Peyer's patch (tissue), 4 donors: ENCODE results near the gene EDARADD. TPM values are rescaled to one million over a fixed set of nuclear protein-coding genes. Genes with fewer than 3 reads are reported as not detected.

Experiments
- DNase-seq, 3 donors: peaks; one replicate each; pipeline ENCODE4 v3.0.0-alpha.2; 2017 to 2019
- H3K27ac ChIP-seq, 4 donors: fragments of 200-600 bp; sonication (generic); one replicate each; pipeline ENCODE4 v1.5.1; 2016 to 2019
- H3K27me3 ChIP-seq, 2 donors: fragments of 200-600 bp; sonication (generic); one replicate each; pipeline ENCODE4 v1.5.1; 2019
- H3K36me3 ChIP-seq, 3 donors: fragments of 200-600 bp; sonication (generic); one replicate each; pipeline ENCODE4 v1.5.1; 2016 to 2019
- H3K4me1 ChIP-seq, 4 donors: fragments of 200-600 bp; sonication (generic); one replicate each; pipeline ENCODE4 v1.5.1; 2016 to 2019
- H3K4me3 ChIP-seq, 4 donors: fragments of 200-600 bp; sonication (generic); 1 replicate in 3 of 4; 2 replicates in 1 of 4; pipeline ENCODE4 v1.5.1; 2016 to 2019; ENCODE audit warnings: mild to moderate bottlenecking in 1 of 4
- H3K9me3 ChIP-seq, 4 donors: fragments of 200-600 bp; sonication (generic); one replicate each; pipeline ENCODE4 v1.5.1; 2016 to 2019; ENCODE audit warnings: mild to moderate bottlenecking in 1 of 4
- POLR2A ChIP-seq, 2 donors: fragments of 450-650 bp; IDR thresholded peaks; one replicate each; pipeline ENCODE4 v1.5.1; 2017; ENCODE audit warnings: antibody characterized with exemption in 2 of 2, mild to moderate bottlenecking in 2 of 2, moderate library complexity in 2 of 2
- total RNA-seq, 4 donors: library from RNA; depleted of rRNA; stranded (reverse); fragments of >200 nt; gene quantifications; one replicate each; pipeline ENCODE4 v1.1.0, GENCODE V29; 2016
- TF ChIP-seq, protein P1 (sequence below), 6 experiments: fragments of 450-650 bp in 4 of 6; fragments of 200-600 bp in 2 of 6; sonication (generic) in 1 of 6; IDR thresholded peaks; one replicate each; pipeline ENCODE4 v1.5.1; 2017 to 2019; ENCODE audit warnings: antibody characterized with exemption in 6 of 6, mild to moderate bottlenecking in 3 of 6, moderate library complexity in 1 of 6

Gene EDARADD
- total RNA-seq, 4 donors from 2014 or later: not detected

DNA sequence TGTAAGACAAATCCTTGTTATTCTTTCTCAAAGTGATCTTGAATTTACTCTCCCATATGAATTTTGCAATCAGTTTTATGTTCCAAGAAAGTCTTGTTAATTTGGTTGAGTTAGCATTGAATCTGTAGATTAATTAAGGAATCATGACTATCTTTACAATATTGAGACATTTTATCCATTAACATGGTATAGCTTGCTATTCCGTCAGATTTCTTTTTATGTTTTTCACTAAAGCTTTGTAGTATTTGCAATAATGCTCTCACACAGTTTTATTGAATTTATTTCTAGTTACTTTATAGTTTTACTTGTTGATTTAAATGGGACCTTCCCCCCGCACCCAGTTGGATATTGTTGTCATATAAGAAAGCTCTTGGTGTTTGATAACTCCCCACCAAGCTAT is 5.8 kb upstream of the EDARADD start:
- Histone ChIP-seq H3K4me3 (no peak overlapping the region), H3K4me1 (no peaks in the 10 kb centered on the region), H3K27me3 (no peaks in the 10 kb centered on the region), H3K27ac (no peak overlapping the region), H3K36me3 (no peaks in the 10 kb centered on the region), H3K9me3 (no peaks in the 10 kb centered on the region)
- DNase-seq: no peak
- TF ChIP-seq, protein P1, sequence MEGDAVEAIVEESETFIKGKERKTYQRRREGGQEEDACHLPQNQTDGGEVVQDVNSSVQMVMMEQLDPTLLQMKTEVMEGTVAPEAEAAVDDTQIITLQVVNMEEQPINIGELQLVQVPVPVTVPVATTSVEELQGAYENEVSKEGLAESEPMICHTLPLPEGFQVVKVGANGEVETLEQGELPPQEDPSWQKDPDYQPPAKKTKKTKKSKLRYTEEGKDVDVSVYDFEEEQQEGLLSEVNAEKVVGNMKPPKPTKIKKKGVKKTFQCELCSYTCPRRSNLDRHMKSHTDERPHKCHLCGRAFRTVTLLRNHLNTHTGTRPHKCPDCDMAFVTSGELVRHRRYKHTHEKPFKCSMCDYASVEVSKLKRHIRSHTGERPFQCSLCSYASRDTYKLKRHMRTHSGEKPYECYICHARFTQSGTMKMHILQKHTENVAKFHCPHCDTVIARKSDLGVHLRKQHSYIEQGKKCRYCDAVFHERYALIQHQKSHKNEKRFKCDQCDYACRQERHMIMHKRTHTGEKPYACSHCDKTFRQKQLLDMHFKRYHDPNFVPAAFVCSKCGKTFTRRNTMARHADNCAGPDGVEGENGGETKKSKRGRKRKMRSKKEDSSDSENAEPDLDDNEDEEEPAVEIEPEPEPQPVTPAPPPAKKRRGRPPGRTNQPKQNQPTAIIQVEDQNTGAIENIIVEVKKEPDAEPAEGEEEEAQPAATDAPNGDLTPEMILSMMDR (IDR thresholded peaks at IDR 0.05): no peak
- no peak for TF ChIP-seq POLR2A (IDR thresholded peaks at IDR 0.05)

- Histone ChIP-seq H3K36me3 (no peaks in the 10 kb centered on the region), H3K27me3 (no peaks in the 10 kb centered on the region), H3K9me3 (no peaks in the 10 kb centered on the region), H3K4me3 (no peak overlapping the region), H3K27ac (no peak overlapping the region), H3K4me1 (no peaks in the 10 kb centered on the region)
- no peak for TF ChIP-seq POLR2A (IDR thresholded peaks at IDR 0.05)
- TF ChIP-seq, protein P1 (IDR thresholded peaks at IDR 0.05): no peak
- no peak for DNase-seq
Measured at GRCh38 chr1:236389253-236389652, 4.8 kb upstream of the EDARADD start.

GRCh38 chr1:236391008-236391407 is 3.1 kb upstream of the EDARADD start:
- Histone ChIP-seq H3K9me3 (no peaks in the 10 kb centered on the region), H3K27me3 (peaks cover 0 to 15% of the 10 kb centered on the region in 2 donors), H3K27ac (no peak overlapping the region)

GRCh38 chr1:236392182-236392581 is 1.9 kb upstream of the EDARADD start:
- H3K4me3 ChIP-seq: no peak overlapping the region
- DNase-seq: no peak
- peaks cover 0 to 15% of the 10 kb centered on the region in 2 donors for H3K27me3 ChIP-seq
- TF ChIP-seq, protein P1 (IDR thresholded peaks at IDR 0.05): no peak
- TF ChIP-seq POLR2A (IDR thresholded peaks at IDR 0.05): no peak
- H3K9me3 ChIP-seq: no peaks in the 10 kb centered on the region
- peaks cover 0 to 19% (median 0%) of the 10 kb centered on the region in 4 donors for H3K4me1 ChIP-seq
- no peaks in the 10 kb centered on the region for H3K36me3 ChIP-seq
- no peak overlapping the region for H3K27ac ChIP-seq

More at GRCh38 chr1:236391008-236391407, 3.1 kb upstream of the EDARADD start:
- DNase-seq: no peak
- no peaks in the 10 kb centered on the region for H3K36me3 ChIP-seq
- TF ChIP-seq POLR2A (IDR thresholded peaks at IDR 0.05): no peak
- TF ChIP-seq, protein P1 (IDR thresholded peaks at IDR 0.05): no peak
- H3K4me1 ChIP-seq: peaks cover 0 to 14% (median 0%) of the 10 kb centered on the region in 4 donors
- no peak overlapping the region for H3K4me3 ChIP-seq

DNA sequence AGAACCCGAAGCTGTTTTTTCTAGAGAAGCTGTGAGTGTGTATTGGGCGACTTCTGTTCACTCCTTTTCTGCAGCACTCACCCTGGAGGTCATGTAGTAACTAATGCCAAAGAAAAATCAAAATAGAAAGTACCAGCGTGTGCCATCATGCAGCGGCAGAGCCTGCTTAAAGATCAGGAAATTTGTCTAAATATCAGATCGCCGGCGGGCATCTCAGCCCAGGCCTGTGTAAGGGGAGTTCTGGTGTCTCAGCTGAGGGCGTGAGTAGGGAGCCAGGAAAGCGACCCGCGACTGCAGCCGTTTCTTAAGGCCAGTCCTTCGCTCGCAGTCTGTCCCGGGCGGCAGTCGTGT is 768 bp downstream of the EDARADD start:
- TF ChIP-seq POLR2A (IDR thresholded peaks at IDR 0.05): no peak
- TF ChIP-seq, protein P1 (IDR thresholded peaks at IDR 0.05): no peak
- no peak for DNase-seq
- Histone ChIP-seq H3K36me3 (no peaks in the 10 kb centered on the region), H3K4me1 (peaks cover 0 to 19% (median 0%) of the 10 kb centered on the region in 4 donors), H3K27ac (peak overlapping the region in 3 of 4 donors; percentile 46 to 52 (median 48)), H3K9me3 (no peaks in the 10 kb centered on the region), H3K27me3 (peaks cover 0 to 15% of the 10 kb centered on the region in 2 donors), H3K4me3 (peak overlapping the region; percentile 38 to 68 (median 61))
